GM18867 (cell line): ENCODE measurements around the gene IREB2.

Experiments
- ATAC-seq: cut with Tn5 transposase; IDR thresholded peaks from one replicate; pipeline ENCODE4 v1.9.1; 2021; ENCODE audit warnings: mild to moderate bottlenecking, moderate library complexity; ENCODE audit not compliant: unreplicated experiment

The IREB2 gene

GRCh38 chr15:78406016-78406585 lies 31.9 kb upstream of the IREB2 start:
- no peak for ATAC-seq

- ATAC-seq: no peak
These were observed 30.2 kb upstream of the IREB2 start for GRCh38 chr15:78407608-78408354.

DNA sequence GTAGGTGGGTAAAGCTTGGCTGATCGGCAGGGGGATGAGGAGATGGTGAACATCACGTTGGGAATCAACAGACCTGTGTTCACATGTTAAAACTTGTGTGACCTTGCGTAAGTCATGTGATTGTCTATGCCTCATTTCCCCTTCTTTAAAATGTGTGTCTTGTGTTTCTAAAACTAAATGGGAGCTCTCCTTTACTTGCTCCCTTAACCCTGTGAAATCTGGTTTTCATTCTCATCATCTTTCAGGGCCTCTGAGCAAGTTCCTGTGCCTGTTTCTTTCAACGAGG lies 29.7 kb upstream of the IREB2 start:
- ATAC-seq: no peak

- no peak for ATAC-seq
These were observed 29.1 kb upstream of the IREB2 start for GRCh38 chr15:78408961-78409360.

DNA sequence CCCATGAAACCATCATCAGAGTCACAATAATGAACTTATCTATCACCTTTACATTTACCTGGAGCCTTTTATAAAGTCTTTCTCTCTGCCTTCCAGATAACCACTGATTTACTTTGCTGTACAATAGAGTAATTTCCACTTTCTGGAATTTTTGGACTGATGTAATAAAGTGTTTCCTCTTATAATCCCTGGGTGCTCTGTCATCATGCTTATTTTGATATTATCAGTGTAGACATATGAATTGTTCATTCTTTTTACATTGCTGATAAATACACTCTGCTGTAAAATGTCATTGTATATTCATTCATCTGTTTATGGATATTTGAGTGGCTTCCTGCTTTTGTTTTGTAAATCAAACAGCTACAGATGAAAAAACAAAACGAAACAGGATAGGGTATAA lies 27.0 kb upstream of the IREB2 start:
- no peak for ATAC-seq

GRCh38 chr15:78414621-78415250 lies 23.3 kb upstream of the IREB2 start:
- no peak for ATAC-seq

DNA sequence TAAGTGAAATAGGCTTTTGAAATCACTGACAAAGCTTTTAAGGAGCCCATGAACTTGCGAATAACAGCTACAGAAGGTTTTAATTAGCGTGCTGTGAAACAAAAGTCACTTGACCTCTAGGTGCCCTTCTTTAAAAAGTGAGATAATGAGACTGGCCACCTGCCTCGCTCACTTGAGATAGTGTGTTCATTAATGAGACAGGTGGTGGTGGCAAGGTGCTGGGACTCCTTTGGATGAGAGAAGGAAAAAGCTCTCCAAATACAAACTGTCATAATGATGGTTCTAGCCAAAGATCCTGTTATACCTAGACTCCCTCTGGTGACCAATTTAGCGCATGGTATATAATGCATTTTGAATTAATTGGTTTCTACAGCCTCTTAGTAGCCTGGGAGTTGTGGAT lies 22.7 kb upstream of the IREB2 start:
- no peak for ATAC-seq

DNA sequence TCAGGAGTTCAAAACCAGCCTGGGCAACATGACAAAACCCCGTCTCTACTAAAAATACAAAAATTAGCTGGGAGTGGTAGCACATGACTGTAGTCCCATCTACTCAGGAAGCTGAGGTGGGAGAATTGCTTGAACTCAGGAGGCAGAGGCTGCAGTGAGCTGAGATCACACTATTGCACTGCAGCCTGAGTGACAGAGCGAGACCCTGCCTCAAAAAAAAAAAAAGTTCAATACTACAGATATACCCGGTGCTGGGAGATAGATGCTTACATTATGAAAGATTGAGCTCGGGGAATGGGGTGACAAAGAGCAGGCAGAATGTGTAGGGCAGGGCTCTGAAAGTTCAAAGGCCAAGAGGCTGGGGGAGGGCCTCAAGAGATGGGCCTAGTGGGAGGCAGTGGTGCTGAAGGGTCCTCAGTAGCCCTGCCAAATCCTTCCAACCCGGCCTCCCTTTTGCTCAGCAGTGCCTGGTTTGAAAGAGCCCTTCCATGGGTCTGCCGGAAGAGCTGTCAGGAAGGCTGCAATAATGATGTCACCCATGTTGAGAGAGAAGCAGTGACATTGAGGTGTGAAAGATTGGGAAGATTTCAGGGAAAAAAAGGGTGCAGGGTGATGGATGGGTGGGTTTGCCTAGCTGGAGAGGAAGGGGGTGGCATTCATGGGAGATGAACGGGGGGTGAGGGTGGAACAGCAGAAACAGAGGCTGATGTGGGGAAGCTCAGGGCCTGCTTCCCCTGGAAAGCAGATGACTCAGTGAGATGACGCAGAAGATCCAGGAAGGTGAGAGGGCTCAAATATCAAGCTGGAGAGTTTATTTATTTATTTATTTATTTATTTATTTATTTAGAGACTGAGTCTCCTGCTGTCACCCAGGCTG lies 20.0 kb upstream of the IREB2 start:
- no peak for ATAC-seq

- no peak for ATAC-seq
These were observed 19.3 kb upstream of the IREB2 start for GRCh38 chr15:78418686-78419085.

GRCh38 chr15:78419367-78419766 lies 18.6 kb upstream of the IREB2 start:
- ATAC-seq: no peak

GRCh38 chr15:78420220-78420619 lies 17.8 kb upstream of the IREB2 start:
- no peak for ATAC-seq

GRCh38 chr15:78420766-78421165 lies 17.2 kb upstream of the IREB2 start:
- ATAC-seq: no peak

DNA sequence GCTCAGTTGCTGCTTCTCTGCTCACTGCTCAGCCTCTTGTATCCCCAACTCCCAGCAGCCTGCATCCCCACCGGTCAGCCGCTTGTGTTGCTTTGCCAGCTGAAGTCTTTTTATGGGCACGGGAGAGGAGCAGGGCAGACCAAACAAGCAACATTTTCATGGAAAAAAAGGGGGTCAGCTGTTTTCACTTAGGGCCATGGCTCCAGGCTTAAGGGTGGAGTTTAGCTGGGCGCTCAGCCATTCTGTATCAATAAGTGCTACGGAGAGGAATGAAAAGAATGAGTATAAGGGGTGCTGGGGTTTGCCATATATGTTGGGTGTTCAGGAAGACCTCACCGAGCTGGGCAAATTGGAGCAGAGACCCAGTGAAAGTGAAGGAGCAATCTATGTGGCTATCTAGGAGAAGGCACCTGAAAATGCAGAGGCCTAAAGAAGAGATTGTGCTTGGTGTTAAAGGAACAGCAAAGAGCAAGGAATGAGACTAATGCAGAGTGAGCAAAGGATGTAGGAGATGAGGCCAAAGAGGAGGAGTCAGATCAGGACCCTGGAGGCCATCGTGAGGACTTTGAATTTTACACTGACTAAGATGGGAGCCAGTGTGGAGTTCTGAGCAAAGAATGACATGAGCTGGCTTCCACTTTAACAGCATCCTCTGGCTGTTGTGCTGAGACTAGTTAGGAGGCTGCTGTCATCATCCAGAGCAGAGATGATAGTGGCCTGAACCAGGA lies 16.6 kb upstream of the IREB2 start:
- no peak for ATAC-seq

DNA sequence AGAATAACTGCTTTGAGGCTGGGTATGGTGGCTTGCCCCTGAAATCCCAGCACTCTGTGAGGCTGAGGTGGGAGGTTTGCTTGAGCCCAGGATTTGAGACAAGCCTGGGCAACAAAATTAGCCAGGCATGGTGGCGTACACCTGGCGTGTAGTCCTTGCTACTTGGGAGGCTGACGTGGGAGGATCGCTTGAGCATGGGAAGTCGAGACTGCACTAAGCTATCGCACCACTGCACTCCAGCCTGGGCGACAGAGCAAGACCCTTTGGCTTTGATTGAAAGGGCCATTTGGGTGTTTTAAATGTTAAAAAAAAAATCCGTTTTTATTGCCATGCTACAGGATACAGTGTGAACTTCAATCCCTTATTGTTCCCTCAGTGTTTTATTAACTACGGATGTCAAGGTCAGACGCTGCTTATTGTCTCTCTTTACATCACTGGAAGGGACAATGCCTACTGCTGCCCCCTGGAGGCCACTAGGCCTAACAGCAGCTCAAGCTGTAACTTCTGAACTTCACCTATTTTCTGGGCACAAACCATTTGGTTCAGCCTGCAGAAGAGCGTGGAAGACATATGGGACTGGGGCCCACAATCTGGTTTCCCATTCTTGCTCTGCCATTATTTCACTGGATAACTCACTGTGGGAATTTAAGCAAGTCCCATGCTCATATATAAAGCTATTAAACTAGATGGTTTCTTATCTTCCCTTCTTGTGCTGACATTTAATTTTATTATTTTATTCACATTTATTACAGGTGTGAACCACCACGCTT lies 15.3 kb upstream of the IREB2 start:
- no peak for ATAC-seq

DNA sequence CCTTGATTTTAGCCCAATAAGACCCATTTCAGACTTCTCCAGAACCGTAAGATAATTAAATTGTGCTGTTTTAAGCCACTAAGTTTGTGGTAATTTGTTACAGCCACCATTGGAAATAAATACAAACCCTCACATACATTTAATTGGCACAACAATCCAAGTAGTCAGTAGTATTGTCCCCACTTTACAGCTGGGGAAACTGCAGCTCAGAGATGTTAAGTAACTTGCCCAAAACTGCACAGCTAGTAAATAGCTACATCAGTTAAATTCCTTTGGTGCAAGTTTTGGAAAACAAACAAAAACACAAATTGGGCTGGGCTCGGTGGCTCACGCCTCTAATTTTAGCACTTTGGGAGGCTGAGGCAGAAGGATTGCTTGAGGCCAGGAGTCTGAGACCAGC lies 13.3 kb upstream of the IREB2 start:
- no peak for ATAC-seq

DNA sequence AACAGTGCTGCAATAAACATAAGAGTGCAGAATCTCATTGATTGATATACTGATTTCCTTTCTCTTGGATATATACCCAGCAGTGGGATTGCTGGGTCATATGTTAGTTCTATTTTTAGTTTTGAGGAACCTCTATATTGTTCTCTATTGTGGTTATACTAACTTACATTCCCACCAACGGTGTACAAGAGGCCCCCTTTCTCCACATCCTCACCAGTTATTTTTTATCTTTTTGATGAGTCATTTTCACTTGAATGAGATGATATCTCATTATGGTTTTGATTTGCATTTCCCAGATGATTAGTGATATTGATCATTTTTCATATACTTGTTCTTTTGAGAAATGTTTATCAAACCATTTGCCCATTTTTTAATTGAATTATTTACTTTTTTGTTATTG lies 12.4 kb upstream of the IREB2 start:
- ATAC-seq: no peak

DNA sequence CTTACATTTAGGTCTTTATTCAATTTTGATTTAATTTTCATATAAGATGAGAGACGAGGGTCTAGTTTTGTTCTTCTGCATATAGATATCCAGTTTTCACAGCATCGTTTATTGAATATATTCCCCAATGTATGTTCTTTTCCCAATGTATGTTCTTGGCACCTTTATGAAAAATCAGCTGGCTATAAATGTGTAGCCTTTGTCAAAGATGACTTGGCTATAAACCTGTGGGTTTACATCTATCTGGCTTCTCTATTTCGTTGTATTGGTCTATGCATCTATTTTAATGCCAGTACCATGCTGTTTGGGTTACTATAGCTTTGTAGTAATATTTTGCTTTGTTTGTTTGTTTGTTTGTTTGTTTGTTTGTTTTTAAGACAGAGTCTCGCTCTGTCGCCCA lies 11.7 kb upstream of the IREB2 start:
- ATAC-seq: no peak

DNA sequence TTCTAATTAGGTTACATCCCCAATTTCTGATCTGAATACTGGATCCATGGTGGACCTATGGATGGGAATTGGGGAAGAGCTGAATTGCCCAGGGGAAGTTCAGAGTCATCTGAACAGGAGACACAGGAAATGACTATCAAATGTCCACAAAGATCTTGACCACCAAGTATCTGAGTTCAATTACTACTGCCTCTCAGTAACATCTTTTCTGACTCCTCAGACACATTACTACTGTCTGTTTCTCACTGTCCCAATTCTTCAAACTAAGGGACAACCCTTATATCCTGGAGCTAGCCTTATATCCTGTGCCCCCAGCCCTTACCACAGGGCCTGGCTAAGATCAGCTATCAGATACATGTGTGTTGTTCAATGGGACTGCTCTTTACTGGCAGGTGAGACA lies 10.1 kb upstream of the IREB2 start:
- ATAC-seq: no peak

DNA sequence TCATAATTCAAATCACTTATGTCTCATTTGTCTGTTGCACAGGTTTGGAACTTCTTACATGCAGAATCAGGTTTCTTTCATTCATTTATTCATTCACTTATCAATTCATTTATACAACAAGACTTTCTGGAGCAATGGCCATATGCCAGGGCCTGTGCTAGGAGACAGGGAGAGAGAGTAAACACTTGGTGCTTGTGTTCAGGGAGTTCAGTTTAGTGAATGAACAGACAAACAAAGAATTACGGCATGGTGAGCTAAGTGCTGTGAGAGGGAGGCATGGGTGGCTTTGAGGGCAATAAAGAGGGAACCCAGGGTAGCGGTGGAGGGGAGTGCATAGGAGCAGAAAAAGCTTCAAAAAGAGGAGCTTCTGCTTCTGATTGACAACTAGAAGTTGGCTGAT lies 8.5 kb upstream of the IREB2 start:
- no peak for ATAC-seq

DNA sequence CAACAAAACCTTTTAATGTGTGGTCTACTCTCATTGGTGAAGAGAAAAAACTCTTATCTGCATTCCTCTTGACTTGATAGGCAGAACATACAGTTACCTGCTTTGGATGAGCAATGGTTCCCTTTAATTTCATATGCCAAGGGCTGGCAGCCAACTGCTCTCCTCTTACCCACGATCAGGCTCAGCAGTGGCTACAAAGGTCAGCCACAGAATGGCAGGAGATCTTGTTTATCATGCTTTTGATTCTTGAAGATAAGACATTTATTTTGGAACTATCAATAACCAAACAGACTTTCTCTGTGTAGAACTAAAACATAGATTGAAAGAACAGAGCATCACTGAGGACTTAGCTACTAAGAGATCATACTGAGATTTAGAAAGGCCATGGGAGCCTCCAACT lies 6.1 kb upstream of the IREB2 start:
- ATAC-seq: no peak
